BE2C (cell line): ENCODE results near the gene MSANTD1.

Experiments
- DNase-seq: peaks from one replicate; pipeline ENCODE4 v3.0.0-alpha.2; 2020
- H3K27me3 ChIP-seq: fragments of 250-450 bp; sonication (Bioruptor Pico); 2 replicates; pipeline ENCODE4 v1.5.1; 2020; ENCODE audit warnings: mild to moderate bottlenecking
- H3K36me3 ChIP-seq: fragments of 250-450 bp; sonication (Bioruptor Pico); 2 replicates; pipeline ENCODE4 v1.5.1; 2020; ENCODE audit warnings: mild to moderate bottlenecking
- H3K4me1 ChIP-seq: fragments of 250-450 bp; sonication (Bioruptor Pico); 2 replicates; pipeline ENCODE4 v1.5.1; 2020
- H3K4me3 ChIP-seq: 2 replicates; pipeline ENCODE4 v1.5.1; 2011; ENCODE audit warnings: low read depth, low read length
- H3K9me3 ChIP-seq: fragments of 250-450 bp; sonication (Bioruptor Pico); 2 replicates; pipeline ENCODE4 v1.5.1; 2020
- CTCF ChIP-seq: IDR thresholded peaks from 2 replicates; pipeline ENCODE4 v1.5.1; 2012; ENCODE audit warnings: mild to moderate bottlenecking, low read depth, low read length

The MSANTD1 gene

GRCh38 chr4:3292571-3293400 is 43.8 kb downstream of the MSANTD1 start, which contains the start of gene RGS12:
RGS12 (plus strand) TSS chr4:3293021; CDS start chr4:3316171, 23,150 bp downstream.
- Histone ChIP-seq H3K27me3 (no peaks in the 10 kb centered on the region), H3K4me3 (peak within 1 kb of the TSS; percentile 80), H3K4me1 (no peaks in the 10 kb centered on the region), H3K9me3 (no peaks in the 10 kb centered on the region), H3K36me3 (no peaks in the 10 kb centered on the region)
- peak; percentile 97 for DNase-seq
- no peak for TF ChIP-seq CTCF

GRCh38 chr4:3293401-3294391 is 44.7 kb downstream of the MSANTD1 start:
- peak overlapping the region; percentile 59 for H3K4me3 ChIP-seq
- H3K27me3 ChIP-seq: no peaks in the 10 kb centered on the region
- H3K9me3 ChIP-seq: no peaks in the 10 kb centered on the region
- no peak for DNase-seq
- no peaks in the 10 kb centered on the region for H3K4me1 ChIP-seq
- no peaks in the 10 kb centered on the region for H3K36me3 ChIP-seq
- no peak for TF ChIP-seq CTCF

GRCh38 chr4:3294401-3295241 is 45.7 kb downstream of the MSANTD1 start:
- Histone ChIP-seq H3K27me3 (no peaks in the 10 kb centered on the region), H3K4me1 (no peaks in the 10 kb centered on the region), H3K36me3 (no peaks in the 10 kb centered on the region), H3K9me3 (no peaks in the 10 kb centered on the region), H3K4me3 (no peak overlapping the region)
- TF ChIP-seq CTCF: no peak
- no peak for DNase-seq

GRCh38 chr4:3295837-3296624 is 47.1 kb downstream of the MSANTD1 start:
- no peak overlapping the region for H3K4me3 ChIP-seq
- H3K4me1 ChIP-seq: no peaks in the 10 kb centered on the region
- no peaks in the 10 kb centered on the region for H3K27me3 ChIP-seq
- no peak for DNase-seq
- H3K9me3 ChIP-seq: no peaks in the 10 kb centered on the region
- no peaks in the 10 kb centered on the region for H3K36me3 ChIP-seq
- no peak for TF ChIP-seq CTCF

- H3K27me3 ChIP-seq: no peaks in the 10 kb centered on the region
- no peaks in the 10 kb centered on the region for H3K4me1 ChIP-seq
- no peak overlapping the region for H3K4me3 ChIP-seq
- no peak for DNase-seq
- no peak for TF ChIP-seq CTCF
- no peaks in the 10 kb centered on the region for H3K36me3 ChIP-seq
- H3K9me3 ChIP-seq: no peaks in the 10 kb centered on the region
Measured at GRCh38 chr4:3296651-3297050, 47.7 kb downstream of the MSANTD1 start.
